Left lung (tissue), 10 donors: ENCODE data around the gene DCAF10. TPM values are rescaled to one million over a fixed set of nuclear protein-coding genes. Genes with fewer than 3 reads are reported as not detected.

Experiments
- ATAC-seq: fragments of 200-7000 bp; cut with Tn5 transposase; one replicate; pipeline ENCODE4 v1.9.1; 2020; ENCODE audit warnings: moderate library complexity
- DNase-seq, 4 donors: peaks; one replicate each; pipeline ENCODE4 v3.0.0-alpha.2; 2013 to 2020
- H3K27ac ChIP-seq, 2 donors: fragments of 200-600 bp; sonication (generic) in 1 of 2; one replicate each; pipeline versions ENCODE4 v1.5.0 to v1.8.0; 2020 to 2021
- H3K27me3 ChIP-seq, 2 donors: fragments of 200-600 bp; sonication (generic) in 1 of 2; one replicate each; pipeline versions ENCODE4 v1.5.0 to v1.8.0; 2020 to 2021
- H3K36me3 ChIP-seq, 2 donors: fragments of 200-600 bp; sonication (generic) in 1 of 2; one replicate each; pipeline versions ENCODE4 v1.5.0 to v1.8.0; 2020 to 2021
- H3K4me1 ChIP-seq, 2 donors: fragments of 200-600 bp; one replicate each; pipeline ENCODE4 v1.8.0; 2021
- H3K4me3 ChIP-seq, 2 donors: fragments of 200-600 bp; sonication (generic) in 1 of 2; one replicate each; pipeline versions ENCODE4 v1.5.0 to v1.8.0; 2020 to 2021; ENCODE audit warnings: mild to moderate bottlenecking in 1 of 2
- H3K9me3 ChIP-seq, 2 donors: fragments of 200-600 bp; sonication (generic) in 1 of 2; one replicate each; pipeline versions ENCODE4 v1.5.0 to v1.8.0; 2020 to 2021
- intact Hi-C, 2 donors: fragments of 100-400 bp; cut with DNase I; formaldehyde crosslinking; loops; one replicate each; pipeline versions ENCODE4 v1.11.2 to v1.14.2; 2022
- polyA plus RNA-seq, 6 donors: library from polyadenylated mRNA; unstranded; fragments of 120-200 nt; gene quantifications; one replicate each; pipeline ENCODE4 v1.2.1, GENCODE V29; 2013; ENCODE audit not compliant: insufficient read length in 6 of 6
- total RNA-seq, 2 donors: library from RNA; stranded (reverse); fragmentation: NEBNext Ultra II Directional; extraction: Animal tissue kit (Norgen Biotek cat#: 25700); gene quantifications; one replicate each; pipeline ENCODE4 v1.2.1, GENCODE V29; 2021
- TF ChIP-seq, protein P1 (sequence below), 2 donors: fragments of 200-600 bp; sonication (generic) in 1 of 2; IDR thresholded peaks; one replicate each; pipeline versions ENCODE4 v1.5.0 to v1.8.0; 2021; ENCODE audit warnings: antibody characterized with exemption in 2 of 2
- donor health status: DM: no; HTN: yes; CAD: no.
- donor health status: DM: no; HTN: no; CAD: no.

DCAF10 gene
- total and polyA plus RNA-seq, 8 donors = 24.8 to 37.3 (median 31.0) TPM

GRCh38 chr9:37839496-37840461 lies 39.2 kb downstream of the DCAF10 start:
- H3K4me1 ChIP-seq = no peaks in the 10 kb centered on the region
- H3K4me3 ChIP-seq = no peak overlapping the region
- no peaks in the 10 kb centered on the region for H3K9me3 ChIP-seq
- ATAC-seq = no peak
- no peak overlapping the region for H3K27ac ChIP-seq
- H3K36me3 ChIP-seq = peaks cover 0 to 18% of the 10 kb centered on the region in 2 donors
- no peaks in the 10 kb centered on the region for H3K27me3 ChIP-seq
- intact Hi-C loops = no loop called here
- DNase-seq = no peak
- TF ChIP-seq, protein P1, sequence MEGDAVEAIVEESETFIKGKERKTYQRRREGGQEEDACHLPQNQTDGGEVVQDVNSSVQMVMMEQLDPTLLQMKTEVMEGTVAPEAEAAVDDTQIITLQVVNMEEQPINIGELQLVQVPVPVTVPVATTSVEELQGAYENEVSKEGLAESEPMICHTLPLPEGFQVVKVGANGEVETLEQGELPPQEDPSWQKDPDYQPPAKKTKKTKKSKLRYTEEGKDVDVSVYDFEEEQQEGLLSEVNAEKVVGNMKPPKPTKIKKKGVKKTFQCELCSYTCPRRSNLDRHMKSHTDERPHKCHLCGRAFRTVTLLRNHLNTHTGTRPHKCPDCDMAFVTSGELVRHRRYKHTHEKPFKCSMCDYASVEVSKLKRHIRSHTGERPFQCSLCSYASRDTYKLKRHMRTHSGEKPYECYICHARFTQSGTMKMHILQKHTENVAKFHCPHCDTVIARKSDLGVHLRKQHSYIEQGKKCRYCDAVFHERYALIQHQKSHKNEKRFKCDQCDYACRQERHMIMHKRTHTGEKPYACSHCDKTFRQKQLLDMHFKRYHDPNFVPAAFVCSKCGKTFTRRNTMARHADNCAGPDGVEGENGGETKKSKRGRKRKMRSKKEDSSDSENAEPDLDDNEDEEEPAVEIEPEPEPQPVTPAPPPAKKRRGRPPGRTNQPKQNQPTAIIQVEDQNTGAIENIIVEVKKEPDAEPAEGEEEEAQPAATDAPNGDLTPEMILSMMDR (IDR thresholded peaks at IDR 0.05) = no peak

GRCh38 chr9:37840560-37841194 lies 40.1 kb downstream of the DCAF10 start:
- ATAC-seq (no peak), DNase-seq (no peak)
- Histone ChIP-seq H3K4me1 (no peaks in the 10 kb centered on the region), H3K4me3 (no peak overlapping the region), H3K36me3 (peaks cover 0 to 13% of the 10 kb centered on the region in 2 donors), H3K9me3 (no peaks in the 10 kb centered on the region), H3K27me3 (no peaks in the 10 kb centered on the region), H3K27ac (no peak overlapping the region)
- intact Hi-C loops = no loop called here
- TF ChIP-seq, protein P1 (IDR thresholded peaks at IDR 0.05) = no peak

GRCh38 chr9:37852222-37852621 lies 51.6 kb downstream of the DCAF10 start:
- Histone ChIP-seq H3K27me3 (no peaks in the 10 kb centered on the region), H3K4me3 (no peak overlapping the region), H3K4me1 (no peaks in the 10 kb centered on the region), H3K9me3 (no peaks in the 10 kb centered on the region), H3K36me3 (peaks cover 0 to 35% of the 10 kb centered on the region in 2 donors), H3K27ac (no peak overlapping the region)
- DNase-seq (no peak), ATAC-seq (no peak)
- intact Hi-C loops = no loop called here
- TF ChIP-seq, protein P1 (IDR thresholded peaks at IDR 0.05) = no peak

DNA sequence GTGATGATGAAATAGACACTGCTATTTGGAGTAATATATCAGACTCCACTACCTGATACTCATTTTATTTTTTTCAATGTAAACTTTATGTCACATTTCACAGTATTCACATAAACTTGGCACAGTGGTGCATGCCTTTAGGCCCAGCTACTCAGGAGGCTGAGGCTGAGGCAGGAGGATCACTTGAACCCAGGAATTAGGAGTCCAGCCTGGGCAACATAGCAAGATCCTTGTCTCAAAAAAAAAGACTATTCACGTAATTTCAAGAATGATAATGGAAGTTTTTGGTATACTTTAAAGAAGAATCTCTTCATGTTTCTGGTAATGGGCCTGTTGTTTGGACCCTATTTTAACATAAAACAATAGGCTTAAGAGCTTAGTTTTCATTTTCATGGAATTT lies 56.0 kb downstream of the DCAF10 start:
- TF ChIP-seq, protein P1 (IDR thresholded peaks at IDR 0.05) = no peak
- Histone ChIP-seq H3K4me3 (no peak overlapping the region), H3K27ac (no peak overlapping the region), H3K36me3 (peaks cover 0 to 70% of the 10 kb centered on the region in 2 donors), H3K9me3 (no peaks in the 10 kb centered on the region), H3K27me3 (no peaks in the 10 kb centered on the region), H3K4me1 (no peaks in the 10 kb centered on the region)
- intact Hi-C loops = no loop called here
- ATAC-seq (no peak), DNase-seq (no peak)

DNA sequence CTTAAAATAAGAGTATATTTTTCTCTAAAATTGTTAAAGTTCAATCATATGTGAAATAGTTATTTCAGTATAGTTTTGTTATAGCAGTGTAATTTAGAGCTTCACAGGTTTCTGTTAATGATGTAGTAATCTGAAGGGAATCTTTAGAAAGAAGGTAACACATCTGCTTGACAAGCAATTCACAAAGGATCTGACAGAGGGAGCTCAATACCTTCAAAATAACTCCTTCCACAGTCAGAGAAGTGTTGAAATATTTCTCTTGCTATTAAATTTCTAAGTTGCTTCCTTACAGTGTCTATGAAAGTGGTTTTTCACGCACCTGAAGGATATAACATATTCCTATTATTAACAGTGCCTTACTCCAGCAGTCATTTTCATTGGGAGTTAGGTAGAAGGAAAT lies 58.4 kb downstream of the DCAF10 start:
- TF ChIP-seq, protein P1 (IDR thresholded peaks at IDR 0.05) = no peak
- no peak overlapping the region for H3K27ac ChIP-seq
- H3K36me3 ChIP-seq = peaks cover 0 to 88% of the 10 kb centered on the region in 2 donors
- no peaks in the 10 kb centered on the region for H3K4me1 ChIP-seq
- H3K9me3 ChIP-seq = no peaks in the 10 kb centered on the region
- H3K4me3 ChIP-seq = no peak overlapping the region
- ATAC-seq (no peak), DNase-seq (no peak)
- no peaks in the 10 kb centered on the region for H3K27me3 ChIP-seq
- intact Hi-C loops = no loop called here
